SK-N-SH treated with all-trans-retinoic acid at 6 μM for 48 hours (cell line): ENCODE results near the gene CDH5.

Experiments used
- ATAC-seq: fragments of 200-7000 bp; cut with Tn5 transposase; 3 replicates; pipeline ENCODE4 v1.9.1; 2020; ENCODE audit warnings: mild to moderate bottlenecking, moderate library complexity
- ARNTL ChIP-seq: fragments of 450-650 bp; formaldehyde crosslinking; IDR thresholded peaks from 2 replicates; pipeline ENCODE4 v1.5.0; 2020; ENCODE audit warnings: low read depth, mild to moderate bottlenecking, moderate library complexity, borderline replicate concordance
- BACH2 ChIP-seq: fragments of 250-450 bp; sonication (Bioruptor Pico); IDR thresholded peaks from 2 replicates; pipeline ENCODE4 v1.9.0; 2021; ENCODE audit warnings: mild to moderate bottlenecking, borderline replicate concordance
- CREB5 ChIP-seq: fragments of 250-450 bp; sonication (Bioruptor Pico); IDR thresholded peaks from 2 replicates; pipeline ENCODE4 v1.5.1; 2020; ENCODE audit warnings: low read depth, mild to moderate bottlenecking, moderate library complexity
- CSDC2 ChIP-seq: fragments of 250-450 bp; sonication (Bioruptor Pico); IDR thresholded peaks from 2 replicates; pipeline ENCODE4 v1.5.0; 2020; ENCODE audit warnings: mild to moderate bottlenecking, moderate library complexity
- CSRNP3 ChIP-seq: fragments of 250-450 bp; sonication (Bioruptor Pico); IDR thresholded peaks from 2 replicates; pipeline ENCODE4 v1.5.1; 2021; ENCODE audit warnings: mild to moderate bottlenecking, moderate library complexity
- ESRRG ChIP-seq: fragments of 250-450 bp; sonication (Bioruptor Pico); IDR thresholded peaks from 2 replicates; pipeline ENCODE4 v1.6.1; 2021; ENCODE audit warnings: mild to moderate bottlenecking
- GLIS3 ChIP-seq: fragments of 250-450 bp; sonication (Bioruptor Pico); IDR thresholded peaks from 2 replicates; pipeline ENCODE4 v1.5.0; 2020; ENCODE audit warnings: mild to moderate bottlenecking, moderate library complexity
- ISL1 ChIP-seq: fragments of 250-450 bp; sonication (Bioruptor Pico); IDR thresholded peaks from 2 replicates; pipeline ENCODE4 v2.1.2; 2022; ENCODE audit warnings: mild to moderate bottlenecking, moderate library complexity
- OSR1 ChIP-seq: fragments of 250-450 bp; sonication (Bioruptor Pico); IDR thresholded peaks from 2 replicates; pipeline ENCODE4 v1.8.0; 2022; ENCODE audit warnings: moderate library complexity, mild to moderate bottlenecking, inconsistent platforms
- PATZ1 ChIP-seq: fragments of 250-450 bp; sonication (Bioruptor Pico); IDR thresholded peaks from 2 replicates; pipeline ENCODE4 v1.8.0; 2020; ENCODE audit warnings: mild to moderate bottlenecking, moderate library complexity, borderline replicate concordance
- POU6F1 ChIP-seq: fragments of 250-450 bp; sonication (Bioruptor Pico); IDR thresholded peaks from 2 replicates; pipeline ENCODE4 v1.8.0; 2021; ENCODE audit warnings: low read depth, mild to moderate bottlenecking, moderate library complexity, borderline replicate concordance
- PPARA ChIP-seq: fragments of 250-450 bp; sonication (Bioruptor Pico); IDR thresholded peaks from 2 replicates; pipeline ENCODE4 v1.5.0; 2020; ENCODE audit warnings: mild to moderate bottlenecking, borderline replicate concordance
- RARB ChIP-seq: fragments of 250-450 bp; sonication (Bioruptor Pico); IDR thresholded peaks from 2 replicates; pipeline ENCODE4 v1.8.0; 2021; ENCODE audit warnings: mild to moderate bottlenecking, moderate library complexity
- SNAI2 ChIP-seq: fragments of 250-450 bp; sonication (Bioruptor Pico); IDR thresholded peaks from 2 replicates; pipeline ENCODE4 v1.5.0; 2020; ENCODE audit warnings: mild to moderate bottlenecking, moderate library complexity
- TCF4 ChIP-seq: fragments of 250-450 bp; sonication (Bioruptor Pico); IDR thresholded peaks from 2 replicates; pipeline ENCODE4 v1.8.0; 2021; ENCODE audit warnings: mild to moderate bottlenecking, moderate library complexity, borderline replicate concordance
- TOX ChIP-seq: fragments of 250-450 bp; sonication (Bioruptor Pico); IDR thresholded peaks from 2 replicates; pipeline ENCODE4 v1.8.0; 2021; ENCODE audit warnings: mild to moderate bottlenecking, moderate library complexity, borderline replicate concordance
- TSHZ2 ChIP-seq: fragments of 250-450 bp; sonication (Bioruptor Pico); IDR thresholded peaks from 2 replicates; pipeline ENCODE4 v1.5.0; 2020; ENCODE audit warnings: mild to moderate bottlenecking, moderate library complexity
- ZC3H10 ChIP-seq: fragments of 250-450 bp; sonication (Bioruptor Pico); IDR thresholded peaks from 2 replicates; pipeline ENCODE4 v1.5.1; 2021; ENCODE audit warnings: mild to moderate bottlenecking, moderate library complexity
- ZNF565 ChIP-seq: fragments of 450-650 bp; formaldehyde crosslinking; conservative IDR thresholded peaks from 2 replicates; pipeline ENCODE4 v1.5.0; 2020; ENCODE audit warnings: low read depth, mild to moderate bottlenecking, moderate library complexity
- ZNF70 ChIP-seq: fragments of 450-650 bp; formaldehyde crosslinking; IDR thresholded peaks from 2 replicates; pipeline ENCODE4 v1.5.0; 2020; ENCODE audit warnings: mild to moderate bottlenecking, moderate library complexity
- ZNF8 ChIP-seq: fragments of 450-650 bp; formaldehyde crosslinking; IDR thresholded peaks from 2 replicates; pipeline ENCODE4 v1.5.0; 2020; ENCODE audit warnings: mild to moderate bottlenecking, moderate library complexity

CDH5 gene

GRCh38 chr16:66379571-66379941 lies 13.1 kb downstream of the CDH5 start:
- TF ChIP-seq BACH2 (CRISPR knock-in tag) (no peak), ZNF70 (no peak), ISL1 (CRISPR knock-in tag) (no peak), ZNF8 (CRISPR knock-in tag) (no peak), ZNF565 (CRISPR knock-in tag) (no peak), RARB (no peak), TCF4 (no peak), POU6F1 (CRISPR knock-in tag) (no peak), TSHZ2 (CRISPR knock-in tag) (no peak), GLIS3 (CRISPR knock-in tag) (no peak), ZC3H10 (CRISPR knock-in tag) (no peak), TOX (CRISPR knock-in tag) (no peak), ESRRG (no peak), CSDC2 (no peak), CSRNP3 (CRISPR knock-in tag) (no peak), CREB5 (CRISPR knock-in tag) (no peak), ARNTL (no peak), PATZ1 (CRISPR knock-in tag) (no peak), SNAI2 (CRISPR knock-in tag) (no peak)
- no peak for ATAC-seq

GRCh38 chr16:66380421-66380820 lies 13.9 kb downstream of the CDH5 start:
- TF ChIP-seq POU6F1 (CRISPR knock-in tag), result no peak
- TF ChIP-seq RARB, result no peak
- no peak for TF ChIP-seq ZNF8 (CRISPR knock-in tag)
- TF ChIP-seq, all 23 proteins: peak for 0
- no peak for ATAC-seq

GRCh38 chr16:66381585-66382170 lies 15.2 kb downstream of the CDH5 start:
- no peak for ATAC-seq
- TF ChIP-seq CSRNP3 (CRISPR knock-in tag), result no peak
- TF ChIP-seq PPARA (CRISPR knock-in tag), result no peak
- TF ChIP-seq RARB, result no peak
- TF ChIP-seq PATZ1 (CRISPR knock-in tag), result no peak
- no peak for TF ChIP-seq ISL1 (CRISPR knock-in tag)
- TF ChIP-seq TSHZ2 (CRISPR knock-in tag), result no peak
- TF ChIP-seq OSR1 (CRISPR knock-in tag), result no peak
